ENCODE results near the gene RSL24D1. TPM values are rescaled to one million over a fixed set of nuclear protein-coding genes. Genes with fewer than 3 reads are reported as not detected.

The RSL24D1 gene
- polyA plus RNA-seq (2012; rRNA removed): 24.3 and 32.1 TPM in 2 replicates
- polyA plus RNA-seq (2012; cell fraction: cytosol; rRNA removed): 46.4 and 78.3 TPM in 2 replicates
- polyA plus RNA-seq (2012; cell fraction: nucleus; rRNA removed): 6.4 and 14.9 TPM in 2 replicates

DNA sequence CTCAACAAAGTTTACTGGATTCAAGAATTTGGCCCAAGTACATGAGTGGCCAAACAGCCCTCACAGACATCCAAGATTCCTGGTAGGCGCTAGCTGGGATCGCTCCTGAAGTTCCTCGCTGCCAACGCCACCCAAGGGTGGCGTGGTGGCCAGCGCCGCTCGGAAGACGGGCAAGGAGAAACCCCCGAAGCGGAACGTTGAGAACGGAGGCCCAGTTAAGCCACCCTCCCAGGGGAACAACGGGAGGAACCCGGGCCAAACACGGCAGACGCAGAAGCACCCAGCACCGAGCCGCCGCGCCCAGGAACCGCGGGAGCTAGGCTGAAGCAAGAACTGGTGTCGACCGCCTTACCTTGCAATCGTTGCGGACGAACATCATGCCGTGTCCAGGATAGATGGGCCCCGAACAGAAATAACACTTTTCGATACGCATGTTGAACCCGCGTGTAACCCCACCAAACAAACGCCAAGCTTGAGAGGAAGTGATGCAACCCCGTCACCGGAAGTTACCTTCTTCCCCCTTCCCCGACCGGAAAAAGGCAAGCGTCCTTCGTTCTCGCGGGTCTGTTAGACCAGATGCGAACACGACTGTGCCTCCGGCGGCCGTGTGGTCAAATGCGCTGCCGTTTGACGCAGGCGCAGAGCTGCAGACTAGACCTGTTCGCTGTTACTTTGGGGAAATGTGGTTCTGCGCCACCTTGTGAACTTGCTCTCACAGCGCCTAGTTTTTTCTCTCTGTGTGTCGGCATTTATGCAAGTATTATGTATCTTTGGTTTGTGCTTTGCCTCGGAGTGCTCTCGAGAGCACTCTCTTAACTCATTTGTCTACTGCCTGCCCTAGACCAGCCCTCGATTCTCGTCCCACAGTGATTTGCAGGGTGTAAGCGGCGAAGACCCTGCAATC is at the start of gene RSL24D1:
TSS of gene RSL24D1 (minus strand) at position 484 of the 904 bp plus-strand sequence. CDS start at position 433, 51 bp downstream.
- H3K4me1 ChIP-seq (ENCODE audit: control insufficient read depth in 1 of 2, insufficient read depth in 2 of 2, low read depth in 1 of 2, low read length in 1 of 2): peaks cover 5 to 11% of the 10 kb centered on the region in 2 experiments; a peak in 3 of 4 replicates
- peak within 1 kb of the TSS; percentile 82 for H3K4me2 ChIP-seq
- peaks cover 38% of the 10 kb centered on the region for H4K20me1 ChIP-seq (ENCODE audit: insufficient read depth)
- H3K79me2 ChIP-seq (ENCODE audit: insufficient read depth): peaks cover 50% of the 10 kb centered on the region
- CTCF ChIA-PET: interaction anchor here (1.0 to 2.3 kb wide), 8 partner anchors 16 to 649 kb away, joined by 3 to 6 read pairs (median 3); no protein-coding TSS in a partner anchor
- H3K27ac ChIP-seq (ENCODE audit: low read depth in 2 of 2, low read length in 1 of 2): peak within 1 kb of the TSS; percentile 91 to 94
- peak within 1 kb of the TSS; percentile 85 for H3K9ac ChIP-seq
- DNase-seq: peak; percentile 90
- peak within 1 kb of the TSS; percentile 93 for H2AFZ ChIP-seq (ENCODE audit: low read depth)
- peaks cover 15 to 19% of the 10 kb centered on the region in 2 experiments for H3K36me3 ChIP-seq (replicated peaks in 1 of 2; ENCODE audit: control insufficient read depth in 1 of 2, insufficient read depth in 2 of 2, low read length in 1 of 2)
- under 1% methylated on average over 25 of the region's 62 CpGs for WGBS (ENCODE audit: low lambda C conversion rate)
- H3K9me3 ChIP-seq: no peaks in the 10 kb centered on the region
- H3K4me3 ChIP-seq (ENCODE audit: low read depth in 2 of 2, low read length in 1 of 2): peak within 1 kb of the TSS; percentile 82 to 97
- H3F3A ChIP-seq (replicated peaks; ENCODE audit: insufficient read depth): peaks cover 10% of the 10 kb centered on the region
- H3K9me2 ChIP-seq: no peaks in the 10 kb centered on the region; the same call in 1 of the 2 replicates
- H3K27me3 ChIP-seq (ENCODE audit: insufficient read depth): no peaks in the 10 kb centered on the region
- POLR2A ChIA-PET: interaction anchor here (0.9 to 1.0 kb wide), 2 partner anchors 13 to 123 kb away, joined by 3 to 5 read pairs; partner anchors contain the start of genes PIGB and PIGBOS1
- peak; percentile 68; the same call in 1 of the 2 replicates for TF ChIP-seq TAF1 (IDR thresholded peaks at IDR 0.05; ENCODE audit: borderline replicate concordance, low read depth, low read length)
- TF ChIP-seq GABPA (IDR thresholded peaks at IDR 0.05; ENCODE audit: low read depth): peak; percentile 98
- TF ChIP-seq, protein P1, sequence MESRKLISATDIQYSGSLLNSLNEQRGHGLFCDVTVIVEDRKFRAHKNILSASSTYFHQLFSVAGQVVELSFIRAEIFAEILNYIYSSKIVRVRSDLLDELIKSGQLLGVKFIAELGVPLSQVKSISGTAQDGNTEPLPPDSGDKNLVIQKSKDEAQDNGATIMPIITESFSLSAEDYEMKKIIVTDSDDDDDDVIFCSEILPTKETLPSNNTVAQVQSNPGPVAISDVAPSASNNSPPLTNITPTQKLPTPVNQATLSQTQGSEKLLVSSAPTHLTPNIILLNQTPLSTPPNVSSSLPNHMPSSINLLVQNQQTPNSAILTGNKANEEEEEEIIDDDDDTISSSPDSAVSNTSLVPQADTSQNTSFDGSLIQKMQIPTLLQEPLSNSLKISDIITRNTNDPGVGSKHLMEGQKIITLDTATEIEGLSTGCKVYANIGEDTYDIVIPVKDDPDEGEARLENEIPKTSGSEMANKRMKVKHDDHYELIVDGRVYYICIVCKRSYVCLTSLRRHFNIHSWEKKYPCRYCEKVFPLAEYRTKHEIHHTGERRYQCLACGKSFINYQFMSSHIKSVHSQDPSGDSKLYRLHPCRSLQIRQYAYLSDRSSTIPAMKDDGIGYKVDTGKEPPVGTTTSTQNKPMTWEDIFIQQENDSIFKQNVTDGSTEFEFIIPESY (IDR thresholded peaks at IDR 0.05; ENCODE audit: borderline replicate concordance, low read depth): peak; percentile 97
- TF ChIP-seq FOXM1 (IDR thresholded peaks at IDR 0.05; ENCODE audit: low read depth): no peak
- TF ChIP-seq TCF12 (IDR thresholded peaks at IDR 0.05): peak; percentile 46; the same call in 1 of the 2 replicates
- TF ChIP-seq, protein P2, sequence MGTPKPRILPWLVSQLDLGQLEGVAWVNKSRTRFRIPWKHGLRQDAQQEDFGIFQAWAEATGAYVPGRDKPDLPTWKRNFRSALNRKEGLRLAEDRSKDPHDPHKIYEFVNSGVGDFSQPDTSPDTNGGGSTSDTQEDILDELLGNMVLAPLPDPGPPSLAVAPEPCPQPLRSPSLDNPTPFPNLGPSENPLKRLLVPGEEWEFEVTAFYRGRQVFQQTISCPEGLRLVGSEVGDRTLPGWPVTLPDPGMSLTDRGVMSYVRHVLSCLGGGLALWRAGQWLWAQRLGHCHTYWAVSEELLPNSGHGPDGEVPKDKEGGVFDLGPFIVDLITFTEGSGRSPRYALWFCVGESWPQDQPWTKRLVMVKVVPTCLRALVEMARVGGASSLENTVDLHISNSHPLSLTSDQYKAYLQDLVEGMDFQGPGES (IDR thresholded peaks at IDR 0.05; ENCODE audit: low read depth, low read length): no peak
- TF ChIP-seq MAX (IDR thresholded peaks at IDR 0.05; ENCODE audit: low read depth): peak; percentile 97
- no peak for TF ChIP-seq MEF2A (IDR thresholded peaks at IDR 0.05; ENCODE audit: borderline replicate concordance, low read depth)
- peak; percentile 80 for TF ChIP-seq ELF1 (IDR thresholded peaks at IDR 0.05)
- no peak; the same call in 1 of the 2 replicates for TF ChIP-seq FOXJ3 (CRISPR knock-in tag; IDR thresholded peaks at IDR 0.05)
- no peak for TF ChIP-seq RXRA (IDR thresholded peaks at IDR 0.05; ENCODE audit: borderline replicate concordance, low read depth)
- TF ChIP-seq CHD2 (IDR thresholded peaks at IDR 0.05; ENCODE audit: low read length, partially characterized antibody): peak; percentile 99
- peak; percentile 80; the same call in 1 of the 2 replicates for TF ChIP-seq SIN3A (IDR thresholded peaks at IDR 0.05; ENCODE audit: borderline replicate concordance, low read depth, low read length)
- TF ChIP-seq RAD21 (IDR thresholded peaks at IDR 0.05; ENCODE audit: low read length): no peak
- TF ChIP-seq, protein P3, sequence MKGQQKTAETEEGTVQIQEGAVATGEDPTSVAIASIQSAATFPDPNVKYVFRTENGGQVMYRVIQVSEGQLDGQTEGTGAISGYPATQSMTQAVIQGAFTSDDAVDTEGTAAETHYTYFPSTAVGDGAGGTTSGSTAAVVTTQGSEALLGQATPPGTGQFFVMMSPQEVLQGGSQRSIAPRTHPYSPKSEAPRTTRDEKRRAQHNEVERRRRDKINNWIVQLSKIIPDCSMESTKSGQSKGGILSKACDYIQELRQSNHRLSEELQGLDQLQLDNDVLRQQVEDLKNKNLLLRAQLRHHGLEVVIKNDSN (IDR thresholded peaks at IDR 0.05; ENCODE audit: borderline replicate concordance, low read depth): no peak; the same call in 1 of the 2 replicates
- TF ChIP-seq PBX3 (IDR thresholded peaks at IDR 0.05): no peak
- no peak for TF ChIP-seq RFX5 (IDR thresholded peaks at IDR 0.05; ENCODE audit: low read length)
- peak; percentile 51; the same call in 1 of the 2 replicates for TF ChIP-seq YY1 (IDR thresholded peaks at IDR 0.05; ENCODE audit: low read depth)
- TF ChIP-seq NRF1 (IDR thresholded peaks at IDR 0.05; ENCODE audit: low read depth, low read length): peak; percentile 81
- peak; percentile 50 for TF ChIP-seq CTCF (IDR thresholded peaks at IDR 0.05)
